Right ventricle myocardium inferior (tissue), 1 donor: ENCODE results near the gene HEMK1. TPM values are rescaled to one million over a fixed set of nuclear protein-coding genes. Genes with fewer than 3 reads are reported as not detected.

ENCODE experiments used
- ATAC-seq: fragments of 200-7000 bp; cut with Tn5 transposase; one replicate; pipeline ENCODE4 v1.9.1; 2020; ENCODE audit warnings: mild to moderate bottlenecking, moderate library complexity
- DNase-seq: peaks from one replicate; pipeline ENCODE4 v3.0.0; 2021; ENCODE audit errors: missing footprints
- intact Hi-C: fragments of 100-400 bp; cut with DNase I; formaldehyde crosslinking; loops from one replicate; pipeline ENCODE4 v1.11.0; 2022
- total RNA-seq: library from RNA; stranded (reverse); fragmentation: NEBNext Ultra II Directional; extraction: Animal tissue kit (Norgen Biotek cat#: 25700); gene quantifications from one replicate; pipeline ENCODE4 v1.2.1, GENCODE V29; 2021
- donor health status: DM: no; HTN: yes; CAD: no; lungs with severe emphysema.

The HEMK1 gene
- total RNA-seq, 1 donor from 2014 or later = 14.0 TPM

GRCh38 chr3:50539356-50540286 is 29.7 kb upstream of the HEMK1 start:
- ATAC-seq (no peak), DNase-seq (no peak)
- intact Hi-C loops = no loop called here

GRCh38 chr3:50542177-50543034 is 26.9 kb upstream of the HEMK1 start:
- ATAC-seq (peak; percentile 66), DNase-seq (no peak)
- intact Hi-C loops = loop anchor here (1.0 kb wide), 2 partner anchors 106 to 192 kb away; partner anchors contain the start of genes CYB561D2 and NPRL2

- intact Hi-C loops = no loop called here
- no peak for DNase-seq
- ATAC-seq = no peak
Observed at GRCh38 chr3:50545781-50546180, 23.5 kb upstream of the HEMK1 start.

- intact Hi-C loops = no loop called here
- DNase-seq = no peak
Observed at GRCh38 chr3:50549226-50549625, 20.1 kb upstream of the HEMK1 start.

GRCh38 chr3:50550079-50550736 is 19.1 kb upstream of the HEMK1 start:
- intact Hi-C loops = no loop called here
- ATAC-seq (peak; percentile 30), DNase-seq (no peak)

More at GRCh38 chr3:50549226-50549625, 20.1 kb upstream of the HEMK1 start:
- no peak for ATAC-seq

- no peak for DNase-seq
- intact Hi-C loops = no loop called here
- no peak for ATAC-seq
Observed at GRCh38 chr3:50551054-50551659, 18.2 kb upstream of the HEMK1 start.

- intact Hi-C loops = no loop called here
- ATAC-seq = no peak
- no peak for DNase-seq
Observed at GRCh38 chr3:50551681-50552435, 17.5 kb upstream of the HEMK1 start.

GRCh38 chr3:50552598-50552997 is 16.7 kb upstream of the HEMK1 start:
- intact Hi-C loops = no loop called here
- DNase-seq (no peak), ATAC-seq (no peak)

GRCh38 chr3:50554553-50554952 is 14.8 kb upstream of the HEMK1 start:
- no peak for DNase-seq
- intact Hi-C loops = no loop called here
- ATAC-seq = no peak

- ATAC-seq (no peak), DNase-seq (no peak)
- intact Hi-C loops = no loop called here
Observed at GRCh38 chr3:50557106-50557505, 12.2 kb upstream of the HEMK1 start.

- intact Hi-C loops = no loop called here
- no peak for ATAC-seq
- DNase-seq = no peak
Observed at GRCh38 chr3:50557915-50558314, 11.4 kb upstream of the HEMK1 start.

- no peak for DNase-seq
- ATAC-seq = peak; percentile 61
Observed at GRCh38 chr3:50559702-50560101, 9.6 kb upstream of the HEMK1 start.

GRCh38 chr3:50562861-50563260 is 6.5 kb upstream of the HEMK1 start:
- intact Hi-C loops = no loop called here
- ATAC-seq (no peak), DNase-seq (no peak)

More at GRCh38 chr3:50559702-50560101, 9.6 kb upstream of the HEMK1 start:
- intact Hi-C loops = no loop called here

- ATAC-seq = no peak
Observed at GRCh38 chr3:50563867-50564266, 5.5 kb upstream of the HEMK1 start.

GRCh38 chr3:50564321-50564720 is 5.0 kb upstream of the HEMK1 start:
- intact Hi-C loops = no loop called here
- no peak for ATAC-seq
- DNase-seq = no peak

More at GRCh38 chr3:50563867-50564266, 5.5 kb upstream of the HEMK1 start:
- DNase-seq = no peak
- intact Hi-C loops = no loop called here

GRCh38 chr3:50567011-50567385 is 2.3 kb upstream of the HEMK1 start:
- intact Hi-C loops = no loop called here
- no peak for DNase-seq
- ATAC-seq = no peak

GRCh38 chr3:50567386-50568167 is 1.7 kb upstream of the HEMK1 start, which contains the start of gene C3orf18:
C3orf18 (minus strand) TSS chr3:50567747; CDS start chr3:50565699, 2,048 bp downstream.
- intact Hi-C loops = loop anchor here (2.0 kb wide), 1 partner anchor 817 kb away; the partner anchor contains the start of gene MANF
- ATAC-seq = peak; percentile 83
- DNase-seq = peak; percentile 98
